Mesothelial cell of epicardium (in vitro differentiated cells): Measurements from ENCODE around the gene SLC44A1. TPM values are rescaled to one million over a fixed set of nuclear protein-coding genes. Genes with fewer than 3 reads are reported as not detected.

Source experiments
- DNase-seq, 2 experiments: peaks; one replicate each; pipeline ENCODE4 v3.0.0; 2021; ENCODE audit warnings: low spot score in 2 of 2; ENCODE audit not compliant: unreplicated experiment in 2 of 2
- H3K27ac Mint-ChIP-seq: 2 replicates; pipeline ENCODE4 v1.8.0; 2021; ENCODE audit warnings: mixed read lengths
- H3K27me3 Mint-ChIP-seq: 2 replicates; pipeline ENCODE4 v1.8.0; 2021; ENCODE audit warnings: low read depth, mixed read lengths
- H3K36me3 Mint-ChIP-seq: 2 replicates; pipeline ENCODE4 v1.8.0; 2021; ENCODE audit warnings: mixed read lengths
- H3K4me1 Mint-ChIP-seq: 2 replicates; pipeline ENCODE4 v1.8.0; 2021; ENCODE audit warnings: mixed read lengths
- H3K4me3 Mint-ChIP-seq: 2 replicates; pipeline ENCODE4 v1.8.0; 2021; ENCODE audit warnings: mild to moderate bottlenecking, moderate library complexity, mixed read lengths
- H3K9me3 Mint-ChIP-seq: 2 replicates; pipeline ENCODE4 v1.8.0; 2021; ENCODE audit warnings: mixed read lengths
- total RNA-seq: library from RNA; stranded (reverse); gene quantifications from 3 replicates; pipeline ENCODE4 v1.2.1, GENCODE V29; 2021
- TF ChIP-seq, protein P1 (sequence below): fragments of 200-600 bp; sonication (generic); IDR thresholded peaks from one replicate; pipeline ENCODE4 v1.5.0; 2021; ENCODE audit warnings: antibody characterized with exemption; ENCODE audit not compliant: unreplicated experiment

Gene SLC44A1
- total RNA-seq, 1 donor from 2014 or later = 49.0 TPM

DNA sequence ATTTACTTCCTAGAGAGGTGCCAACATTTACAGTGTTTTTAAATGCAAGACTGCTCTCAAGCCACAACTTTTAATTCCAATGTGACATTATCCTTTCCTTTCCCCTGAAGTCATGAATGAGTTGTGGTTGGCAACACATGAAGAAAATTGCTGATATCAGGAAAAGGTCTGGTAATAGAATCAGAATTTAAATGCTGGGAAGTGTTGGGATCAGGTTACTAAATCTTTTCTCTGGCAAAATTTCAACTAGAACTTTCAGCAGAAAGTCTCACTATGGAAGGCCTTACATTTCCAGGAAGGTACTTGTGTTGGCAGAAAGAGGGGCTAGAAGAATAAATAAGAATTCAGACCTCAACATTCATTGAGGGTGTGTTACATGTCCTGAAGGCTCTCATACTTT lies 10.6 kb upstream of the SLC44A1 start:
- TF ChIP-seq, protein P1, sequence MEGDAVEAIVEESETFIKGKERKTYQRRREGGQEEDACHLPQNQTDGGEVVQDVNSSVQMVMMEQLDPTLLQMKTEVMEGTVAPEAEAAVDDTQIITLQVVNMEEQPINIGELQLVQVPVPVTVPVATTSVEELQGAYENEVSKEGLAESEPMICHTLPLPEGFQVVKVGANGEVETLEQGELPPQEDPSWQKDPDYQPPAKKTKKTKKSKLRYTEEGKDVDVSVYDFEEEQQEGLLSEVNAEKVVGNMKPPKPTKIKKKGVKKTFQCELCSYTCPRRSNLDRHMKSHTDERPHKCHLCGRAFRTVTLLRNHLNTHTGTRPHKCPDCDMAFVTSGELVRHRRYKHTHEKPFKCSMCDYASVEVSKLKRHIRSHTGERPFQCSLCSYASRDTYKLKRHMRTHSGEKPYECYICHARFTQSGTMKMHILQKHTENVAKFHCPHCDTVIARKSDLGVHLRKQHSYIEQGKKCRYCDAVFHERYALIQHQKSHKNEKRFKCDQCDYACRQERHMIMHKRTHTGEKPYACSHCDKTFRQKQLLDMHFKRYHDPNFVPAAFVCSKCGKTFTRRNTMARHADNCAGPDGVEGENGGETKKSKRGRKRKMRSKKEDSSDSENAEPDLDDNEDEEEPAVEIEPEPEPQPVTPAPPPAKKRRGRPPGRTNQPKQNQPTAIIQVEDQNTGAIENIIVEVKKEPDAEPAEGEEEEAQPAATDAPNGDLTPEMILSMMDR = no peak
- Mint-ChIP-seq H3K27ac (no peak overlapping the region), H3K4me3 (no peak overlapping the region), H3K4me1 (peaks cover 7% of the 10 kb centered on the region), H3K36me3 (no peaks in the 10 kb centered on the region), H3K27me3 (no peaks in the 10 kb centered on the region), H3K9me3 (no peaks in the 10 kb centered on the region)
- no peak for DNase-seq

DNA sequence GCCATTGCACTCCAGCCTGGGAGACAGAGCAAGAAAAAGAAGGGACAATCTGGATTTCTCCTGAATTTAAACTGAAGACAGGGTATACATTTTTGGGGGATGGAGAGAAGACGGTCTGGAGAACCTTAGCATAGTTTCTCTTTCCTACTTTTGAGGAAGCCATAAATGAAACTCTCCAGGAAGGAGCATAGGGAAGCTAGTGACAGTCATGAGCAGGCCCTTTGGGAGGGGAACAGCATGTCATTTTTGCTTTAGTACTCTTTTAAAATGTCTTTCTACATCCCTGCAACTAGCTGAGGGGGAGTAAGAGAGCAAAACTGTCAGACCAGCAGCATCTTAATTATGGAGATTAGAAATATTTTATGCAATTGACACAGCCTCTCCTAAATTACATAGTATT lies 8.2 kb upstream of the SLC44A1 start:
- no peak for DNase-seq
- Mint-ChIP-seq H3K4me1 (peaks cover 11% of the 10 kb centered on the region), H3K4me3 (no peak overlapping the region), H3K9me3 (no peaks in the 10 kb centered on the region), H3K27ac (no peak overlapping the region), H3K27me3 (no peaks in the 10 kb centered on the region), H3K36me3 (no peaks in the 10 kb centered on the region)
- TF ChIP-seq, protein P1 = no peak

DNA sequence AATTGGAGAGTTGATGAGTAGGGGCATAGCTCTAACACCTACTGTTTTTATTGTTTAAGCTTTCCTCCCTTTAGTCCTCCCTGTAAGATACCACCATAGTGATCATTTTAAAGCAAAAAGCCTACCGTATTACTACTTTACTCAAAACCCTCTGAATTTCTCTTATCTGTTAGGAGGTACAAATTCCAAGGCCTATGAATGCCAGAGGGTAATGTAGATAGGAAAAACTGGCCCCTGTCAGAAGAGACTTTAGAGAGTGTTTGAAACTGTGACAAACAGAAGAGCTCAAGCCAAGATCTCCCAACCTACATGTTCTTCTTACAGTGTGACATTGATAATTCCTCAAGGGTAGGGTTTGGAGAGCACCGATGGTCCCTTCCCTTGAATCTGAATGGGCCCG lies 7.2 kb upstream of the SLC44A1 start:
- no peaks in the 10 kb centered on the region for H3K9me3 Mint-ChIP-seq
- H3K27ac Mint-ChIP-seq = no peak overlapping the region
- DNase-seq = no peak
- H3K27me3 Mint-ChIP-seq = no peaks in the 10 kb centered on the region
- TF ChIP-seq, protein P1 = no peak
- no peak overlapping the region for H3K4me3 Mint-ChIP-seq
- H3K4me1 Mint-ChIP-seq = peaks cover 21% of the 10 kb centered on the region
- no peaks in the 10 kb centered on the region for H3K36me3 Mint-ChIP-seq

DNA sequence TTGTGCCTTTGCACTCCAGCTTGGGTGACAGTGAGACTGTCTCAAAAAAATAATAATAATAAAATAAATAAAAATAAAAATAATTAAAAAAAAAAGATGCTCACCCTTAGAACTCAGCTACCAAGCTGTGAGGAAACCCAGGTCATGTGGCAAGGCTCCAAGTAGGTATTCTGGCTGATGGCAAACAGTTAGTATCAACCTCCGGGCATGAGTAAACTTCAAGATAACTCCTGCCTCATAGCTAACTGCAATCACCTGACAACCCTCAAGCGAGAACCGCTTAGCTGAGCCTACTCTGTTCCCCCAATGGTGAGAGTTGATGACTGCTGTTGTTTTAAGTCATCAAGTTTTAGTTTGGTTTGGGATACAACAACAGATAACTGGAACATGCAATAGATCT lies 6.1 kb upstream of the SLC44A1 start:
- H3K27ac Mint-ChIP-seq = no peak overlapping the region
- no peaks in the 10 kb centered on the region for H3K27me3 Mint-ChIP-seq
- no peaks in the 10 kb centered on the region for H3K9me3 Mint-ChIP-seq
- H3K36me3 Mint-ChIP-seq = no peaks in the 10 kb centered on the region
- H3K4me1 Mint-ChIP-seq = peaks cover 29% of the 10 kb centered on the region
- TF ChIP-seq, protein P1 = no peak
- DNase-seq = no peak
- H3K4me3 Mint-ChIP-seq = no peak overlapping the region

DNA sequence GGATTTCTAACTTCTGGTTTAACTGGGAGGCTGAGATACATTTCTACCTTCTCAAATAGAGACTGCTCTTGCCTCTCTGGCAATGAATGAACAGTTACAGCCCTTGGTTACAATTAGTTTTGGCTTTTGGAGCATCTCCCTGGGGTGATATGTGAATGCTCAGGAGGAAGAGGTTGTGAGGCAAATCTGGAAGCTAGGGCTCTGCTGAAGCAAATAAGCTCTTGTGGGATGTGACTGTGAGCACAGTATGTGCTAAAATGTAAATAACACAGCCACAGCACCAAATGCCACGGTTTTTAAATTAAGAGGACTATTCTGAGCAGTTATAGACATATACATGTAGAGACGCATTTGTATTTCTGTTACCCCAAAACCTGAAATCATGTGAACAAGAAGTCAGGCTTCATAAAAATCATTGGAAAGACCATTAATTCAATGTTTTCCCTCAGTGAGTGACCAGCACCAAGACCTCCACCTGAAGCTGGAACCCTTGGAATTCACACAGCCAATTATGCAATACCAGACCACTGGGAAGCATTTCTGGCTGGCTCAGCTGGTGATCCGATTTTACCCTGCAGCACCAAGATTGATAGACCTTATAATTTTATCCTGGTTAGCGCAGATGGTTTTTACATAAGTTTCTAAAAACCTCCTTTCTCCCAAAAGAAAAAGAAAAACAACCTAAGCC lies 3.0 kb upstream of the SLC44A1 start:
- H3K4me3 Mint-ChIP-seq = no peak overlapping the region

More for the DNA sequence above, 3.0 kb upstream of the SLC44A1 start:
- no peak for DNase-seq
- TF ChIP-seq, protein P1 = no peak
- Mint-ChIP-seq H3K4me1 (peaks cover 43% of the 10 kb centered on the region), H3K27ac (no peak overlapping the region), H3K36me3 (no peaks in the 10 kb centered on the region), H3K9me3 (no peaks in the 10 kb centered on the region), H3K27me3 (no peaks in the 10 kb centered on the region)
